CD4-positive, alpha-beta T cell (primary cell): ENCODE results near the gene PRR3. TPM values are rescaled to one million over a fixed set of nuclear protein-coding genes. Genes with fewer than 3 reads are reported as not detected.

ENCODE experiments used
- ATAC-seq: fragments of 200-7000 bp; cut with Tn5 transposase; one replicate; pipeline ENCODE4 v1.10.0; 2022; ENCODE audit warnings: mild to moderate bottlenecking; ENCODE audit not compliant: poor library complexity
- CTCF ChIA-PET: fragments of 350-600 bp; sonication (Branson Sonifier 250); formaldehyde crosslinking; loops from one replicate; lab custom pipeline; 2021; ENCODE audit warnings: antibody characterized with exemption, inconsistent platforms; lab: Charles Lee
- POLR2A ChIA-PET: fragments of 350-600 bp; sonication (Branson Sonifier 250); formaldehyde crosslinking; loops from one replicate; lab custom pipeline; 2021; ENCODE audit warnings: antibody characterized with exemption, inconsistent platforms; lab: Charles Lee
- DNase-seq, 14 experiments: peaks; one replicate each; pipeline ENCODE4 v3.0.0-alpha.2; 2013 to 2020; ENCODE audit warnings: mixed read lengths in 2 of 14
- H3K27ac ChIP-seq, 2 donors: one replicate each; pipeline versions ENCODE4 v1.5.1 to v1.7.0; 2013; ENCODE audit warnings: low read length in 2 of 2, low read depth in 1 of 2, mild to moderate bottlenecking in 1 of 2
- H3K27me3 ChIP-seq, 2 experiments: 1 replicate in 1 of 2; 2 replicates in 1 of 2; pipeline versions ENCODE4 v1.6.1 to v1.7.0; 2013; ENCODE audit warnings: low read length in 2 of 2, control low read depth in 1 of 2, mild to moderate bottlenecking in 1 of 2, moderate library complexity in 1 of 2; ENCODE audit not compliant: insufficient read depth in 2 of 2, control insufficient read depth in 1 of 2
- H3K36me3 ChIP-seq: one replicate; pipeline ENCODE4 v1.6.1; 2013; ENCODE audit warnings: low read length, control low read depth; ENCODE audit not compliant: insufficient read depth
- H3K4me1 ChIP-seq: one replicate; pipeline ENCODE4 v1.6.1; 2013; ENCODE audit warnings: low read length, control low read depth; ENCODE audit not compliant: insufficient read depth
- H3K4me3 ChIP-seq: one replicate; pipeline ENCODE4 v1.5.1; 2013; ENCODE audit warnings: mild to moderate bottlenecking, low read length, moderate library complexity
- H3K9me3 ChIP-seq, 2 experiments: 1 replicate in 1 of 2; 2 replicates in 1 of 2; pipeline versions ENCODE4 v1.6.1 to v1.7.0; 2013; ENCODE audit warnings: low read length in 2 of 2, mild to moderate bottlenecking in 2 of 2, control low read depth in 1 of 2, moderate library complexity in 1 of 2; ENCODE audit not compliant: control insufficient read depth in 1 of 2, insufficient read depth in 1 of 2
- H3K27ac Mint-ChIP-seq: one replicate; pipeline ENCODE4 v1.8.0; 2020; ENCODE audit warnings: mixed read lengths
- H3K27me3 Mint-ChIP-seq: one replicate; pipeline ENCODE4 v1.8.0; 2021; ENCODE audit warnings: mixed read lengths
- H3K36me3 Mint-ChIP-seq: one replicate; pipeline ENCODE4 v1.8.0; 2021; ENCODE audit warnings: low read depth, mixed read lengths
- H3K4me1 Mint-ChIP-seq: one replicate; pipeline ENCODE4 v1.8.0; 2021; ENCODE audit warnings: low read depth, mixed read lengths
- H3K4me3 Mint-ChIP-seq: one replicate; pipeline ENCODE4 v1.8.0; 2020; ENCODE audit warnings: mild to moderate bottlenecking, mixed read lengths
- H3K9me3 Mint-ChIP-seq: one replicate; pipeline ENCODE4 v1.8.0; 2020; ENCODE audit warnings: mixed read lengths
- intact Hi-C, 2 experiments: fragments of 100-400 bp; cut with DNase I in 1 of 2; cut with micrococcal nuclease in 1 of 2; formaldehyde crosslinking; loops; one replicate each; pipeline versions ENCODE4 v1.15.1 to v1.9.0; 2023 to 2025; cut with DNase I, micrococcal nuclease
- total RNA-seq, 174 experiments: library from RNA in 2 of 174; stranded (reverse) in 2 of 174; gene quantifications; one replicate each; pipeline ENCODE4 v1.2.3 and lab custom pipeline; 2021 to 2026
- TF ChIP-seq, protein P1 (sequence below): fragments of 200-600 bp; IDR thresholded peaks from one replicate; pipeline ENCODE4 v1.8.0; 2022; ENCODE audit warnings: antibody characterized with exemption, mild to moderate bottlenecking

PRR3 gene
- total RNA-seq, 2 experiments from 2014 or later, result 10.3 to 13.2 TPM

DNA sequence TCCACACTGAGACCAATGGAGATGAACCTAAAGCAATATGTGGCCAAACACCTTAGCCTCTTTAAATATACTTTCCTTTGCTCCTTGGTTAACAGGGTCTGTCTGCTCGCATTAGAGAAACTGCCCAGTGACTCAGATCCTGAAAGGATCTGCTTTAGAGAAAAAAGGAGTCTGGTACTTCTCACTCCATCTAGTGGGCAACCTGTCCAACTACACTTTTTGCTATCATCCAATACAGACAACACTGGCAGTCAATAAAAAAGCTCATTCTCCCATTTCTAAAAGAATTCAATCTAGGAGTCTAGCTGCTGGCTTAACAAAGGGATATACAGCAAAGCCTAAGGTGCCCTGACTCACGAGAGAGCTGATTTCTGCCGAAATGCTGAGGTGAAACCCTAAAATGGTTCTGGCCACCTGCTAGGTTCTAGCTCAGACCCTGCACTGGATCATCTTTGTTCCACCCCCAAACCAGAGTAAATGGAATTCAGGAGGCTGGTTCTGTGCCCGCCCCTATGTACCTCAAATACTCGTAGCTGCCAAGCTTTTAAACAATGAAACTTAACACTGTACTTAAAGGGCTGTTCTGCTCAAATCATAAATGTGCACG lies 12.3 kb upstream of the PRR3 start:
- intact Hi-C loops, result loop anchor here (1.0 to 5.0 kb wide), 5 partner anchors 27 to 187 kb away; partner anchors contain the start of genes ABCF1 (in 1 of the 2), DHX16 (in 1 of the 2) and TUBB (in 1 of the 2)
- Mint-ChIP-seq H3K4me3 (peak overlapping the region; percentile 55), H3K27ac (peak overlapping the region; percentile 91), H3K4me1 (peaks cover 36% of the 10 kb centered on the region), H3K9me3 (no peaks in the 10 kb centered on the region), H3K27me3 (no peaks in the 10 kb centered on the region), H3K36me3 (peaks cover 32% of the 10 kb centered on the region)
- ATAC-seq (peak; percentile 35), DNase-seq (peak in 4 of 14 experiments; percentile 42 to 75 (median 71))
- Histone ChIP-seq H3K27me3 (no peaks in the 10 kb centered on the region), H3K27ac (peak overlapping the region in 1 of 2 donors; percentile 68), H3K4me3 (no peak overlapping the region), H3K9me3 (no peaks in the 10 kb centered on the region), H3K4me1 (peaks cover 33% of the 10 kb centered on the region), H3K36me3 (peaks cover 34% of the 10 kb centered on the region)
- ChIA-PET CTCF (interaction anchor here (0.6 to 7.3 kb wide), 33 partner anchors 9 to 614 kb away, joined by 3 to 144 read pairs (median 5); partner anchors contain the start of genes ABCF1, DHX16, GNL1 and PRR3), POLR2A (interaction anchor here (0.6 to 8.6 kb wide), 22 partner anchors 12 to 79 kb away, joined by 3 to 120 read pairs (median 4); partner anchors contain the start of genes ABCF1, GNL1 and PRR3)
- TF ChIP-seq, protein P1, sequence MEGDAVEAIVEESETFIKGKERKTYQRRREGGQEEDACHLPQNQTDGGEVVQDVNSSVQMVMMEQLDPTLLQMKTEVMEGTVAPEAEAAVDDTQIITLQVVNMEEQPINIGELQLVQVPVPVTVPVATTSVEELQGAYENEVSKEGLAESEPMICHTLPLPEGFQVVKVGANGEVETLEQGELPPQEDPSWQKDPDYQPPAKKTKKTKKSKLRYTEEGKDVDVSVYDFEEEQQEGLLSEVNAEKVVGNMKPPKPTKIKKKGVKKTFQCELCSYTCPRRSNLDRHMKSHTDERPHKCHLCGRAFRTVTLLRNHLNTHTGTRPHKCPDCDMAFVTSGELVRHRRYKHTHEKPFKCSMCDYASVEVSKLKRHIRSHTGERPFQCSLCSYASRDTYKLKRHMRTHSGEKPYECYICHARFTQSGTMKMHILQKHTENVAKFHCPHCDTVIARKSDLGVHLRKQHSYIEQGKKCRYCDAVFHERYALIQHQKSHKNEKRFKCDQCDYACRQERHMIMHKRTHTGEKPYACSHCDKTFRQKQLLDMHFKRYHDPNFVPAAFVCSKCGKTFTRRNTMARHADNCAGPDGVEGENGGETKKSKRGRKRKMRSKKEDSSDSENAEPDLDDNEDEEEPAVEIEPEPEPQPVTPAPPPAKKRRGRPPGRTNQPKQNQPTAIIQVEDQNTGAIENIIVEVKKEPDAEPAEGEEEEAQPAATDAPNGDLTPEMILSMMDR, result peak; percentile 87

DNA sequence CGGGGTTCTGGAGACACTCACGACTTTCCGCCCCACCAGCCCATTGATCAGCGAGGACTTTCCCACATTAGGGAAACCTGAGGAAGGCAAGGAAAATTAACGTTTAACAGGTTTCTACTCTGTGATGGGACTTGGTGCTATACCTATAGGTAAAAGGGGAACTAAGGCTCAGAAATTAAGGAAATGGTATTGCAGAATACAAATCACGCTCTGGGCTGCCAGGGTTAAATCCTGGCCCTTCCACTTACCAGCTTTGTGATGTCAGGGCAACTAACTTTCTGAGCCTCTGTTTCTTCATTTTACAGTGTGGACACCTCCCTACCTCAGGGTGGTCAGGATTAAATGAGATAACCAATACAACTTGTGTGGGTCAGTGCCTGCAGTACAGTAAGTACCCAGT lies 9.6 kb upstream of the PRR3 start:
- no peak for ATAC-seq
- Histone ChIP-seq H3K27me3 (no peaks in the 10 kb centered on the region), H3K4me3 (no peak overlapping the region), H3K27ac (no peak overlapping the region), H3K9me3 (no peaks in the 10 kb centered on the region), H3K4me1 (peaks cover 25% of the 10 kb centered on the region), H3K36me3 (peaks cover 55% of the 10 kb centered on the region)
- H3K4me3 Mint-ChIP-seq, result no peak overlapping the region
- ChIA-PET POLR2A (interaction anchor here (1.8 kb wide), 1 partner anchor 51 kb away, joined by 5 read pairs; no protein-coding TSS in a partner anchor), CTCF (interaction anchor here (7.3 kb wide), 1 partner anchor 65 kb away, joined by 144 read pairs; no protein-coding TSS in a partner anchor)
- H3K27me3 Mint-ChIP-seq, result no peaks in the 10 kb centered on the region
- H3K4me1 Mint-ChIP-seq, result peaks cover 24% of the 10 kb centered on the region
- intact Hi-C loops, result no loop called here
- no peak for DNase-seq
- no peak overlapping the region for H3K27ac Mint-ChIP-seq
- no peaks in the 10 kb centered on the region for H3K9me3 Mint-ChIP-seq
- peaks cover 59% of the 10 kb centered on the region for H3K36me3 Mint-ChIP-seq
- TF ChIP-seq, protein P1, result no peak

DNA sequence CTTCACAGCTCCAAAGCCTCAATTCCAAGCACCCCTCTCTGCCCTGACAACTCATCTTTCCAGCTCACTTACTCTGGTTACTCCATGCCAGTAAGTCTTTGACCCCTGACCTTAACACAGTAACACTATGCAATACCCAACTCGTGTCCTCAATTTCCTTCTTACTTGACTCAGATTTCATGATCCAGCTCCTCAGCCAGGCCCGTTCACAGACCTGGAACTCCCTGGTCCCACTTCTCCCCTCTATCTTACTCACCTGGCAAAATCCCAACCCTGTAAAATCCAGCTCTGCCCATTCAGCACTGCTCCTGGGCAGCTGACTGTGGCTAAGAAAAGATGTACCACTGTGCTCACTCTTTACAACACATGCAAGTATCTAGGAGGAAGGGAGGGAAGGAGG lies 8.7 kb upstream of the PRR3 start:
- H3K36me3 ChIP-seq, result peaks cover 64% of the 10 kb centered on the region
- Mint-ChIP-seq H3K9me3 (no peaks in the 10 kb centered on the region), H3K4me1 (peaks cover 15% of the 10 kb centered on the region), H3K4me3 (peak overlapping the region; percentile 12), H3K27ac (no peak overlapping the region), H3K27me3 (no peaks in the 10 kb centered on the region), H3K36me3 (peaks cover 68% of the 10 kb centered on the region)
- H3K4me1 ChIP-seq, result peaks cover 17% of the 10 kb centered on the region
- H3K4me3 ChIP-seq, result no peak overlapping the region
- ChIA-PET CTCF (interaction anchor here (1.0 kb wide), 1 partner anchor 65 kb away, joined by 3 read pairs; no protein-coding TSS in a partner anchor), POLR2A (interaction anchor here (0.6 to 1.8 kb wide), 2 partner anchors 52 to 813 kb away, joined by 3 to 5 read pairs; no protein-coding TSS in a partner anchor)
- H3K9me3 ChIP-seq, result no peaks in the 10 kb centered on the region
- DNase-seq (no peak), ATAC-seq (no peak)
- TF ChIP-seq, protein P1, result no peak
- intact Hi-C loops, result no loop called here
- no peaks in the 10 kb centered on the region for H3K27me3 ChIP-seq
- H3K27ac ChIP-seq, result no peak overlapping the region
